Measurements from ENCODE around the gene SCLT1.

SCLT1 gene

GRCh38 chr4:129093191-129093920 is at the start of gene SCLT1:
Gene SCLT1, minus strand, starts transcription at chr4:129093539. Its CDS starts 436 bp downstream, at chr4:129093103.
- Histone ChIP-seq H3K27ac (peak within 1 kb of the TSS; percentile 86), H3K36me3 (no peaks in the 10 kb centered on the region; the same call in 1 of the 2 replicates), H3K9me3 (ENCODE audit: severe bottlenecking) (no peaks in the 10 kb centered on the region), H3K27me3 (ENCODE audit: insufficient read depth, low read depth, severe bottlenecking) (no peaks in the 10 kb centered on the region), H3K4me3 (ENCODE audit: low read depth, low read length) (peak within 1 kb of the TSS; percentile 75)
- TF ChIP-seq CTCF (IDR thresholded peaks at IDR 0.05; ENCODE audit: low read depth, low read length): no peak
- DNase-seq: peak; percentile 99

GRCh38 chr4:129140521-129140920 is 47.2 kb upstream of the SCLT1 start:
- DNase-seq: no peak
- no peak for TF ChIP-seq CTCF (IDR thresholded peaks at IDR 0.05; ENCODE audit: low read depth, low read length)

GRCh38 chr4:129138810-129139496 is 45.6 kb upstream of the SCLT1 start:
- H3K9me3 ChIP-seq (ENCODE audit: severe bottlenecking): no peaks in the 10 kb centered on the region
- no peak for TF ChIP-seq CTCF (IDR thresholded peaks at IDR 0.05; ENCODE audit: low read depth, low read length)
- H3K4me3 ChIP-seq (ENCODE audit: low read depth, low read length): no peak overlapping the region
- no peak overlapping the region for H3K27ac ChIP-seq
- DNase-seq: no peak
- H3K36me3 ChIP-seq: no peaks in the 10 kb centered on the region
- H3K27me3 ChIP-seq (ENCODE audit: insufficient read depth, low read depth, severe bottlenecking): no peaks in the 10 kb centered on the region

More at GRCh38 chr4:129140521-129140920, 47.2 kb upstream of the SCLT1 start:
- H3K9me3 ChIP-seq (ENCODE audit: severe bottlenecking): no peaks in the 10 kb centered on the region
- no peaks in the 10 kb centered on the region for H3K36me3 ChIP-seq
- H3K27me3 ChIP-seq (ENCODE audit: insufficient read depth, low read depth, severe bottlenecking): no peaks in the 10 kb centered on the region
- H3K27ac ChIP-seq: no peak overlapping the region
- H3K4me3 ChIP-seq (ENCODE audit: low read depth, low read length): no peak overlapping the region

- no peak overlapping the region for H3K27ac ChIP-seq
- DNase-seq: no peak
- H3K27me3 ChIP-seq (ENCODE audit: insufficient read depth, low read depth, severe bottlenecking): no peaks in the 10 kb centered on the region
- no peak for TF ChIP-seq CTCF (IDR thresholded peaks at IDR 0.05; ENCODE audit: low read depth, low read length)
- no peak overlapping the region for H3K4me3 ChIP-seq (ENCODE audit: low read depth, low read length)
- peaks cover 5% of the 10 kb centered on the region for H3K9me3 ChIP-seq (ENCODE audit: severe bottlenecking)
- no peaks in the 10 kb centered on the region for H3K36me3 ChIP-seq
Observed at GRCh38 chr4:129136433-129136832, 43.1 kb upstream of the SCLT1 start.

DNA sequence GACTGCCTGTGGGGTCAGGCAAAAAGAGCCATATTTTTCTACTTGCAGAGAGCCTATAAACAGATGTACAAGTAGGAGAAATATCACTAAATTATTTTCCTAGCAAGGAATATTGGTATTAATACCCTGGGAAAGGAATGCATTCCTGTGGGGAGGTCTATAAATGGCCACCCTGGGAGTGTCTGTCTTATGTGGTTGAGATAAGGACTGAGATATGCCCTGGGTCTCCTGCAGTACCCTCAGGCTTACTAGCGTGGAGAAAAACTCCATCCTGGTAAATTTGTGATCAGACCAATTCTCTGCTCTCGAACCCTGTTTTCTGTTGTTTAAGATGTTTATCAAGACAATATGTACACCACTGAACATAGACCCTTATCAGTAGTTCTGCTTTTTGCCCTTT is 38.0 kb upstream of the SCLT1 start:
- H3K27ac ChIP-seq: no peak overlapping the region
- H3K27me3 ChIP-seq (ENCODE audit: insufficient read depth, low read depth, severe bottlenecking): no peaks in the 10 kb centered on the region
- no peaks in the 10 kb centered on the region for H3K36me3 ChIP-seq
- peaks cover 5% of the 10 kb centered on the region for H3K9me3 ChIP-seq (ENCODE audit: severe bottlenecking)
- DNase-seq: no peak
- H3K4me3 ChIP-seq (ENCODE audit: low read depth, low read length): no peak overlapping the region
- TF ChIP-seq CTCF (IDR thresholded peaks at IDR 0.05; ENCODE audit: low read depth, low read length): no peak
